Stimulated activated CD4-positive, alpha-beta T cell treated with anti-CD3 and anti-CD28 coated beads, Interleukin-15, amount 100 ng/mL, for 24 hours (primary cell): ENCODE results near the gene NHS.
"Not testable (repeated sequence)": the region's sequence is repeated elsewhere in the genome, so short reads cannot be mapped to it uniquely, and the experiment has no call there.

ENCODE experiments used
- DNase-seq: peaks from one replicate; pipeline ENCODE4 v3.0.0-alpha.2; 2020

The NHS gene

GRCh38 chrX:17553961-17554482 is 179.0 kb downstream of the NHS start:
- DNase-seq: no peak

- no peak for DNase-seq
Measured at GRCh38 chrX:17554914-17555313, 179.9 kb downstream of the NHS start.

- no peak for DNase-seq
Measured at GRCh38 chrX:17555846-17556245, 180.8 kb downstream of the NHS start.

DNA sequence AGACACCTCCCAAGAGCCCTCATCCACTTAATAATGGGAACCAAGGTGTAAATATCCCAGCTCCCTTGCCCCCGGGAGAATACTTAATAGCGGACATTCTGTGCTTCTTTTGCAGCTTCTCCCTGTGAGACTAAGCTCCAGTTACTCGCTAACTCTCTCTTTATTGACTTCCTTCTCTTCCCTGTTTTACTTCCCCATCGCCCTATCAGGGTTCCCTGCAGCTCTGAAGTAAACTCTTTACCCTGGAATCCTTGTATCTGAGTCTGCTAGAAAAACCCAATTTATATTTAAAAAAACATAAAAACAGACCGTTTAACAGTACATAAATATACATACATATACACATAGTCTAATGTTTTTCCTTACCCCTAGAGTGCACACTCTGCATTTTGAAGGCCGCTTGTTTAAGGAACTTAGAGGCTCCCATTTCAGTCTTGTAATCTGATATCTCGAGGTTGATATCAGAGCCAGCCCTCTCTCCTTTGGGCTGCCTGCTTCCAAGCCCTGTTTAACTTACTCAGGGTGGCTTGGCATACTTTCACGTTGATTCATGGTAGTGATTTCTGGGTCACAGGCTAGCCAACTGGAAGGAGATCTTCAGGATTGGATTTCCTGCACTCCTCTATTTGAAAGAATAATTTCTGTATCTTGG is 184.9 kb downstream of the NHS start:
- no peak for DNase-seq

GRCh38 chrX:17560385-17560784 is 185.4 kb downstream of the NHS start:
- DNase-seq: no peak

- DNase-seq: peak; percentile 9
Measured at GRCh38 chrX:17563076-17563475, 188.1 kb downstream of the NHS start.

DNA sequence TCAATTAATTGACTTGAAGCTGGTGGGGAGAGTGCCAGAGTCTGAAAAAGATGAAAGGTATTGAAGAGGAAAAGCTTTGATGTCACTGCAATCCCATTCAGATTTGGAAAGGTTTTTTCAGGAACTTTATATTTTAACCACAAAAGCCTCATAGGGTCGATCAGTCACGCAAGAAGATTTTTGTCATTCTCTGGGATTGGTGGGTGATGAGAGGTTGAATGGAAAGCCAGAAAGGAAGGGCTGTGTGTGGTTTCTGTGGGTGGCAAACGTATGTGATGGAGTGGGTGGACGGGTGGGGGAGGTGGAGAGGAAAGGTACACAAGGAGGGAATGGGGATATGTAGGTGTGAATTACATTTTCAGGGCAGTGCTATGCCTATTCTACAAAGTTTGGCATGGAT is 188.5 kb downstream of the NHS start:
- peak; percentile 37 for DNase-seq

- DNase-seq: no peak
Measured at GRCh38 chrX:17564689-17565409, 189.8 kb downstream of the NHS start.

GRCh38 chrX:17566740-17567139 is 191.7 kb downstream of the NHS start:
- no peak for DNase-seq

DNA sequence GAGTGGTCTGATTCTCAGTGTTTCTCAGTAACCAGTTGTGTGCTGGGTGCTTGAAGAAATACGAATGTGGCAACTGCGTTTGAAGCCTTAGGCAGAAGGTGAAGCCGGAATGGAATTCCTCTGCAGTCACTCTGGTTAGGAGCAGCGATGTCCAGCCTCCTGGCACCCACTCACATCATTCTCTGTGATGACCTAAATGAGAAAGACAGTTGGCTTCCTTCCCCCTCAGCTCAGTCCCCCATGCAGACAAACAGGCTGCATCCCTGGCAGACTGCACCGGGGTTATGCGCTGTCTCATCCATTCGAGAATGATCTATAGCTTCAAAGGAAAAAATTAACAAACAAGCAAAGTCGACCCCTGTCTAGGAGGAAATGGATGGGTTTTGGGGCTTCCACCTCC is 192.2 kb downstream of the NHS start:
- no peak for DNase-seq

DNA sequence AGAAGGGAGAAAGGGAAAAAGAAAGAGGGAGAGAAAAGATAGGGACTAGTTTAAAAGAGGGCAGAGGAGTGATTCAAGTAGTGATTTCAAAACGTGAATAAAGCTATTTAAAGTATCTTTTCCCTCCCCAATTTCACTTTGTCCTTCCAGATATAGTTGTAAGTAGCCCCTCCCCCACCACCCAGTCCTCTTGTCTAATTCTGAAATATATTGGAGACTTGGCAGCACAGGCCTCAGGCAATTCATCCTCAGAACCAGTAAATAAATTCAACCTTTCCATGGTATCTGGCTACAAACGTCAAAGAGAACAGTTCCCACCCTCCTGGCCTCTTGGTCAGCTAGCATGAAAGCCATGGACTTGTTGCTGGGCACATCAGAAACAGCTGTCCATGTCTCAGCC is 192.8 kb downstream of the NHS start:
- DNase-seq: no peak

- DNase-seq: not testable (repeated sequence)
Measured at GRCh38 chrX:17568804-17569203, 193.8 kb downstream of the NHS start.

GRCh38 chrX:17579026-17579425 is 204.0 kb downstream of the NHS start:
- DNase-seq: no peak

- no peak for DNase-seq
Measured at GRCh38 chrX:17580539-17581152, 205.6 kb downstream of the NHS start.

DNA sequence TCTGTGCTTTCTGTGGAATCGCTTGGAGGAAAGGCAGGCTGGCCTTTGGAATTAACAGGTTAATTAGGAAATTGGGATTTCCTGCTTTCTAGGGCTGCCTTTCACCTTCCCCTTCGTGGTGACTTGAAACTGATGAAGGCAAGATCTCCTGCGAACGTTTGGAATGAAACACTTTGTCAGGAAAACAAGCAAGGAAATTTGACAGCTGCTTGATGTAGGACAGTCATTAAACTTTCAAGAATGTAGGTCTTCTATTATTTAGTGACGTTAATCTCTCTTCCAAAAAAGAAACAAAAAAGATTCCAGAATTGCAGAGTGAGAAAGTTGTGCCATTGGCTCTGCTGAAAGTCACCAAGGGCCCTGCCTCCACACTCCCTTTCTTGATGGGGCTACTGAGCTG is 206.6 kb downstream of the NHS start:
- DNase-seq: no peak

- DNase-seq: no peak
Measured at GRCh38 chrX:17584248-17584681, 209.3 kb downstream of the NHS start.

GRCh38 chrX:17585006-17585405 is 210.0 kb downstream of the NHS start:
- DNase-seq: no peak

GRCh38 chrX:17587366-17587765 is 212.4 kb downstream of the NHS start:
- DNase-seq: no peak

- no peak for DNase-seq
Measured at GRCh38 chrX:17588303-17588702, 213.3 kb downstream of the NHS start.

DNA sequence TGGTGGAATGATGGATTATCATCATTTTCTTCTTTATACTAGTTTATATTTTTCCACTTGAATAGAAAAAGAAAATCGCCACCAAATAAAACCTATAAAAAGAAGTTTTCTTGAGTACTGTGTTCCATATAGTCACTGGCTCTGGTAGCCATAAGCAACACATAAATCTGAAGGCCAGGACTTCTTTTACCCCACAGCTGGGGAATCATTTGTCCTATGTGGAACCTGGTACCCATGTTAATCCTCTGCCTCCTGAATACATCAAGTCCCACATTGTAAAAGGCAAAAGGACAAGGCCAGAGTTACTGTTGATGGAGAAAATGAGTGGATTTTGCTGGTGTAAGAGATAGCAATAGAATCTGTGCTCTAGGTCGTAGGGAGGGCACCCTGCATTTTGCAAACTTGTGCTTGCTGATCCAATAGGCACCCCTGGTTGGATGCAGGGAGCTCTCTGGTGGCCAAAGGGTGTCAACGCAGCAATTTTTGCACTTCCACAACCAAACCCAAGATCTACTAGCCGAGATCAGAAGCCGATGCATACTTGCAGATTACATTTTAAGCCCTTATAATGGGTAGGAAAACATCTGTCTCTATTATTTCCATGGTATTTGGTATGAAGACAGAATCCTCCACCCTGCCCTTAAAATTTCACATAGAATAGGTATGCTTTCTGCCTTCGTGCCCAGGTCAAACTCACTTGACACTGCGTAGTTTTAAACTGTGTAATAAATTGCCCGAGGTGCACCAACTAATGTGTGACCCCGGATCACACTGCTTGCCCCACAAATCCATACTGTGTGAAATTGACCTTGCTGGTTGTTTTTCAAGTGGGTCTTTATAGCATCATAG is 216.1 kb downstream of the NHS start:
- DNase-seq: peak; percentile 56

DNA sequence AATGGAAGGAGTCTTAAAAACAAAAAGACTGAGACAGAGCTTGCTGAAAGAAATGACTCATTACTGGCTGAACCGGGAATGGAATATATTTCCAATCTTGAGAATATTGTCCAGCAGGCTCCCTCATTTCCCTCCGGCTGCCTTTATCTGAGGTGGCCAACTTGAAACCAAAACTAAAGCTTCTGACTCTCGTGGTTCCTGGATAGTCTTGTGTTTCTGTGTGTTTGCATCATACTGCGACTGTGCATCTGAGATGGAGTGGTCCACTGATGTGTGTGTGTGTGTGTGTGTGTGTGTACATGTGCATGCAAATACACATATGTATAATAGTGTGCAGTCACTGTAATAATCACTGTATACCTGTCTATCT is 216.7 kb downstream of the NHS start:
- DNase-seq: peak; percentile 15

DNA sequence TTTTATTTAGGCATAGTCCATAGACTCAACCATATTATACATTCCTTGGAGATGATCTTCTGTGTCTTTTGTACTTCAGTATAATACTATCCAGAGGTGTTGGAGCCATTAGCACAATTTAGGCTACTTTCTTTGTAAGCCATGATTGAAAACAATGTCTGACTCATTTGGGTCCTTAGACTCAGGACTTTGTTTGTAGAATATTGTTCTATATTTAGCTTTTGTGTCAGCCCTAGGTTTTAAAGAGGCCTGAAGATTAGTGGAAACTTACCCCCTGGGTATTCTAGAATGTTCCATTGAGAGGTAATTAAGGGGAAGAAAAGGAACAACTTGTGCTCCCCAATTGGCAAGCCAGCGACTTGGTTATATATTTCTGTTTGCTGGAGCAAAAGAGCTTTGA is 217.1 kb downstream of the NHS start:
- no peak for DNase-seq

DNA sequence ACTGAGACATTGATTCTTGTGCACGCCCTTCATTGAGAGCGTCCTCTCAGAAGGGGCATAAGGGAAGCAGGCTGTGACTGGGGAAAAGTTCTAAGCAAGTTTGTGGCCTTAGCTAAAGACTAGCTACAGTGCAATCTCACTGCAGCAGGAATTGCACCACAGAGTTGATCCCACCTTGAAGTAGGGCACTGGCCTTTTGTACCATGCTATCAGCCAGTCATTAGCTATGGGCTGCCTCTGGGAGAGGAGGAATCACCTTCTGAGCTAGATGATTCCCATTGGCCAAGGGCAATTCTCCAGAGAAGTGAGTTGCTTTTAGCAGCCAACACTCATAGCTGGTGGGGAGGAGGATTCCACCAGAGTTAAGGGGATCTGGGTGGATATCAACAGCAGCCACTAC is 219.7 kb downstream of the NHS start:
- no peak for DNase-seq
